ENCODE results near the gene MLX. TPM values are rescaled to one million over a fixed set of nuclear protein-coding genes. Genes with fewer than 3 reads are reported as not detected.

MLX gene
- total RNA-seq, 2 donors from 2014 or later: 31.5 to 41.2 TPM

- ATAC-seq (ENCODE audit: insufficient number of reproducible peaks, low FRiP score, low read depth): no peak
- DNase-seq (ENCODE audit: low spot score): no peak
- peaks cover 83% of the 10 kb centered on the region for H3K36me3 ChIP-seq
These were observed 18.0 kb downstream of the MLX start for GRCh38 chr17:42584880-42585279.

GRCh38 chr17:42585353-42585752, 18.5 kb downstream of the MLX start:
- TF ChIP-seq CTCF (IDR thresholded peaks at IDR 0.05): no peak
- H3K4me1 ChIP-seq (ENCODE audit: control insufficient read depth in 1 of 2, low read depth in 2 of 2): peaks cover 0 to 8% of the 10 kb centered on the region in 2 donors
- no peaks in the 10 kb centered on the region for H3K27me3 ChIP-seq (replicated peaks; ENCODE audit: insufficient read depth)
- DNase-seq (ENCODE audit: low spot score): no peak
- no peak for ATAC-seq (ENCODE audit: insufficient number of reproducible peaks, low FRiP score, low read depth)
- H3K36me3 ChIP-seq: peaks cover 78% of the 10 kb centered on the region
- no peak overlapping the region for H3K27ac ChIP-seq
- no peaks in the 10 kb centered on the region for H3K9me3 ChIP-seq
- no peak overlapping the region for H3K4me3 ChIP-seq

More at GRCh38 chr17:42584880-42585279, 18.0 kb downstream of the MLX start:
- TF ChIP-seq CTCF (IDR thresholded peaks at IDR 0.05): no peak
- H3K27ac ChIP-seq: no peak overlapping the region
- H3K4me3 ChIP-seq: no peak overlapping the region
- H3K4me1 ChIP-seq (ENCODE audit: control insufficient read depth in 1 of 2, low read depth in 2 of 2): peaks cover 0 to 8% of the 10 kb centered on the region in 2 donors
- no peaks in the 10 kb centered on the region for H3K9me3 ChIP-seq
- H3K27me3 ChIP-seq (replicated peaks; ENCODE audit: insufficient read depth): no peaks in the 10 kb centered on the region

- H3K36me3 ChIP-seq: peaks cover 78% of the 10 kb centered on the region
- no peak for DNase-seq (ENCODE audit: low spot score)
These were observed 19.8 kb downstream of the MLX start for GRCh38 chr17:42586514-42587230.

GRCh38 chr17:42590886-42591285, 24.0 kb downstream of the MLX start:
- H3K4me3 ChIP-seq: no peak overlapping the region
- H3K4me1 ChIP-seq (ENCODE audit: control insufficient read depth in 1 of 2, low read depth in 2 of 2): no peaks in the 10 kb centered on the region
- DNase-seq (ENCODE audit: low spot score) (no peak), ATAC-seq (ENCODE audit: insufficient number of reproducible peaks, low FRiP score, low read depth) (no peak)
- no peak for TF ChIP-seq CTCF (IDR thresholded peaks at IDR 0.05)
- no peaks in the 10 kb centered on the region for H3K27me3 ChIP-seq (replicated peaks; ENCODE audit: insufficient read depth)
- H3K27ac ChIP-seq: no peak overlapping the region
- peaks cover 44% of the 10 kb centered on the region for H3K36me3 ChIP-seq
- H3K9me3 ChIP-seq: no peaks in the 10 kb centered on the region

More at GRCh38 chr17:42586514-42587230, 19.8 kb downstream of the MLX start:
- peaks cover 0 to 8% of the 10 kb centered on the region in 2 donors for H3K4me1 ChIP-seq (ENCODE audit: control insufficient read depth in 1 of 2, low read depth in 2 of 2)
- H3K27me3 ChIP-seq (replicated peaks; ENCODE audit: insufficient read depth): no peaks in the 10 kb centered on the region
- no peak overlapping the region for H3K4me3 ChIP-seq
- H3K27ac ChIP-seq: no peak overlapping the region
- no peaks in the 10 kb centered on the region for H3K9me3 ChIP-seq
- no peak for TF ChIP-seq CTCF (IDR thresholded peaks at IDR 0.05)
- ATAC-seq (ENCODE audit: insufficient number of reproducible peaks, low FRiP score, low read depth): no peak

GRCh38 chr17:42591411-42591810, 24.5 kb downstream of the MLX start:
- DNase-seq (ENCODE audit: low spot score): no peak
- no peak for TF ChIP-seq CTCF (IDR thresholded peaks at IDR 0.05)
- H3K27ac ChIP-seq: no peak overlapping the region
- ATAC-seq (ENCODE audit: insufficient number of reproducible peaks, low FRiP score, low read depth): no peak
- no peaks in the 10 kb centered on the region for H3K27me3 ChIP-seq (replicated peaks; ENCODE audit: insufficient read depth)
- H3K4me1 ChIP-seq (ENCODE audit: control insufficient read depth in 1 of 2, low read depth in 2 of 2): no peaks in the 10 kb centered on the region
- no peak overlapping the region for H3K4me3 ChIP-seq
- peaks cover 42% of the 10 kb centered on the region for H3K36me3 ChIP-seq
- H3K9me3 ChIP-seq: no peaks in the 10 kb centered on the region

Measured in thoracic aorta (tissue), 2 donors.